ENCODE results near the gene TRAK1. TPM values are rescaled to one million over a fixed set of nuclear protein-coding genes. Genes with fewer than 3 reads are reported as not detected.

The TRAK1 gene
- total RNA-seq, 1 donor from 2014 or later = 50.2 TPM

- intact Hi-C loops (cut with DNase I) = no loop called here
- ATAC-seq = no peak
These were observed 183.1 kb downstream of the TRAK1 start for GRCh38 chr3:42274266-42274665.

GRCh38 chr3:42275217-42275616 lies 184.1 kb downstream of the TRAK1 start:
- intact Hi-C loops (cut with DNase I) = no loop called here
- no peak for ATAC-seq

More at GRCh38 chr3:42274266-42274665, 183.1 kb downstream of the TRAK1 start:
- DNase-seq (ENCODE audit: low spot score) = no peak

More at GRCh38 chr3:42275217-42275616, 184.1 kb downstream of the TRAK1 start:
- no peak for DNase-seq (ENCODE audit: low spot score)

Other genes starting within 250 kb of the TRAK1 start
- gene ULK4, start 129.3 kb upstream of the TRAK1 start, total RNA-seq = 13.3 TPM
- gene CCK, start 174.8 kb downstream of the TRAK1 start, total RNA-seq = not detected

All from sciatic nerve (tissue), 2 donors.